ENCODE measurements around the gene HAUS3. TPM values are rescaled to one million over a fixed set of nuclear protein-coding genes. Genes with fewer than 3 reads are reported as not detected.

Gene HAUS3
- total and polyA plus RNA-seq, 2 of the 8 experiments (the other 6 are each of a cell fraction or from before 2014, with no cell fraction given): 3.2 to 14.8 TPM

- TF ChIP-seq E2F6 (IDR thresholded peaks at IDR 0.05) (no peak), EZH2 (IDR thresholded peaks at IDR 0.05; ENCODE audit: low read depth, low read length, severe bottlenecking) (no peak)
Observed at GRCh38 chr4:2260344-2261109, 18.6 kb upstream of the HAUS3 start (continued).
